GM19023 (cell line): Measurements from ENCODE around the gene AMBP.
A peak's percentile ranks its signal among the peaks of the same experiment; 100 is the strongest.

Experiments
- ATAC-seq: cut with Tn5 transposase; IDR thresholded peaks from one replicate; pipeline ENCODE4 v1.9.1; 2021; ENCODE audit warnings: mild to moderate bottlenecking, moderate library complexity; ENCODE audit not compliant: unreplicated experiment

Gene AMBP

DNA sequence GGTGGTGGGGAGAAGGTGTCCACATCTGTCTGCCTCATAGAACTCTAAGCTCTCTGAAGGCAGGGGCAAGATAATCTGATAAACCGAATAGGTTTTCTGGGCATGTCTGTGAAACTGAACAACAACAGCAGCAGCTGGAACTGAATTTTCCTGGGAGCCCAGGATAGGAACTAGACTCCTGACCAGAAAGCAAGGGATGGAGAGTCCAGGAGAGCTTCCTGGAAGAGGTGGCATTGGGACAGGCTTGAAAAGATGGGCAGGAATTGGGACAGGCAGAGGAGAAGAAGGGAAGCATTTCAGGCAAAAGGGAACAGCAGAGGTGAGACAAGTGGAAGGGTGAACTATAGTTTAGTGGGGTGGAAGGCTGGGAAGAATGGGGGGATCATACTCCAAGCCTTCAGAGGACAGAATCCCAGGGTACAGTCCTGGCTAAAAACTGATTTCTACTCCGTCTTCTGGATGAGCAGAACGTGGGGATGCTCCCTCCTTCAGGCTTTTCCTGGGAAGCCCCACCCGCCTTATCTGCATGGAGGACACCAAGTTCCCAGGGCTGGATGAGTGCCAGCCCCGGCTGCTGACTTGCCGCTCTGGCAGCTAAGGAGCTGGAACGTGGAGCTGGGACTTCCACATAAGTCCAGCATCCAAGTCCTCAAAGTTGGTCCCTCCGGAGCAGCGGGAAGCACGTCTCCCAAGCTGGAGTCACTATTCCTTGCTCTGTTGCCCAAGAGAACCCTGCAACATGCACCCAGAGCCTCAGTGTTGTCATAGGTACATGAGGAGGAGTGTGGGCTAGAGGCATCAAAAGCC, 34.9 kb upstream of the AMBP start:
- no peak for ATAC-seq

DNA sequence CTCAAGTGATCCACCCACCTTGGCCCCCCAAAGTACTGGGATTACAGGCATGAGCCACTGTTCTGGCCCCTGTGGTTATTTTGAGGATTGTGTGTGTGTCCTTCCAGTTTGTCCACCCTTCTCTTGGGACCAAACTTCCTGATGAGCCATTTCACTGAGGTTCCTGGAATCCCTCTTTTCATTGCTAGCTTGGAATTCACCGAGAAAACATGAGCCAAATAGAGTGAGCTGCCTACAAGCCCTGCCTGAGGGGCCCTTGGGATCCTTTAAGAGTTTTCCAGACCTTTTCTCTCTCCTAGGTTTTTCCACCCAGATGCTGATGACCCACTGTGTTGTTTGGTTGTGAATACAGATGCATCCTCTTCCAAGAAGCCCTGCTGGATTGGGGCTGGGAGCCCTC, 34.2 kb upstream of the AMBP start:
- ATAC-seq: no peak

DNA sequence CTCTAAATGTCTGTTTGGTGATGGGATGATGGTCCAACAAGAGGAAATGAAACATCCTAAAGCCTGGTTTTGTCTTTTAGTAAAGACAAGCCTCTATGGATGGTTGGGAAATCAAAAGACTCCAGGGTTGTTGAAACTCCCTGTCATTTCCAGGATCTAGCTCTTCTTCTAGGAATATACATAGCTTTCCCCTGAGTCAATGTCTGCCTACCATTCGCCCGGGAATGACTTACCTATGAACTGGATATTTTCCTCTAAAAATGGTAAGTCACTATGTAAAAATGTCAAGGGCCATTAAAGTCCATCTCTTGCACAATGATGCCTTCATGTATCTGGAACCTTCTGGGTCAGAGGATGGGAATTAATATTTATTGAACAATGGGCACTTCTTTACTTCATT, 32.1 kb upstream of the AMBP start:
- ATAC-seq: no peak

DNA sequence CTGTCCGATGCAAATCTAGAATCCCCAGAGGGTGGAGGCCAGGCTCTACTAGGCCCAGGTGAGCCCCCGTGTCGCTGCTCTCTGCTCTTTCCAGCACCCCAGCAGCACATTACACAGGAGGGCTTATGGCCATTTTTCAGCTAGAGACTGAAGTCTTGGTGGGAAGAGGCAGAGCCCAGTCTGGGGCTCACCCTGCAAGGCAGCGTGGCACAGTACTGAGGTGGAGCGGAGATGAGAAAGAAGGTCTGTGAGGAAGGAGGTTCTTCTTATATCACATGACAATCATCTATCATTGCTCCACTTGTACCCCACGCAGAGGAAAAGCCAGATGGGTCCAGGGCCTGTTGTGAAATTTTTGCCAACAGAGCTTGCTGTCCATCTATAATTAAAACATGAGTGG, 31.0 kb upstream of the AMBP start:
- no peak for ATAC-seq

DNA sequence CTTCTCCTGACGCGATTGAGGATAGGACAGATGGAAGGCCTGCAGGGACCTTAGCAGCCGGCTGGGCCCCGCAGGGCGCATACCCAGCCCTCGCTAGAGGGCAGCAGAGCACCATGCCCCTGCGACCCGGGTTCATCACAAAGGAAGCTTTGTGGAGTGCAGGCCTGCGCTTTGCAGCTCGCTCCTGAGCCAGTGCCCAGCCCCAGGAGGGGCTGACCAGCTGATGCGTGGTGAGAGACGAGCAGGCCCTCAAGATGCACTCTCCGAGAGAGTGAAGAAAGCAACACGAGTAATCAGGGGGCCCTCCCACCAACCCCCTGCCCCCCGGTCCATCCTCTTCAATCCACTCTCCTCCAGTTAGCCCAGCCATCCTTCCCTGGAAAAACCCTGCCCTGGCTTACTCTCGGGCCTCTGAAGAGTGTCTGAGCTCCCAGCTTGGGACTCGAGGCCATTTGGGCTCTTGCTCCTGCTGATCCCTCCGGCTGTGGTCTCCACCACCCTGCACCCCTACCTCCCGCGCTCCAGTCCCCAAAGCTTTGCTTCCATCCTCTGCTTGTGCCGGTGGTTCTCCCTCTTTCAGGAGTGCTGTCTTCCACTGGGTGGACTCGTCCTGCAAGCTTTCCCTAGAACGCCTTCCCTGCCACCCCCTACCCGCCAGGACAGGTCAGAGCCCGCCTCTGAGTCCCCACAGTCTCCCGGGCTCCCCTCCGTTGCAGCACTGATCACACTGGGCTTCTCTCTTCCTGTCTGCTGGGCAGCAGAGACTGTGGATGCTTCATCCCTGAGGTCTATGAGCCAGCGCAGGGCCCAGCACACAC, 30.1 kb upstream of the AMBP start:
- peak; percentile 58 for ATAC-seq

DNA sequence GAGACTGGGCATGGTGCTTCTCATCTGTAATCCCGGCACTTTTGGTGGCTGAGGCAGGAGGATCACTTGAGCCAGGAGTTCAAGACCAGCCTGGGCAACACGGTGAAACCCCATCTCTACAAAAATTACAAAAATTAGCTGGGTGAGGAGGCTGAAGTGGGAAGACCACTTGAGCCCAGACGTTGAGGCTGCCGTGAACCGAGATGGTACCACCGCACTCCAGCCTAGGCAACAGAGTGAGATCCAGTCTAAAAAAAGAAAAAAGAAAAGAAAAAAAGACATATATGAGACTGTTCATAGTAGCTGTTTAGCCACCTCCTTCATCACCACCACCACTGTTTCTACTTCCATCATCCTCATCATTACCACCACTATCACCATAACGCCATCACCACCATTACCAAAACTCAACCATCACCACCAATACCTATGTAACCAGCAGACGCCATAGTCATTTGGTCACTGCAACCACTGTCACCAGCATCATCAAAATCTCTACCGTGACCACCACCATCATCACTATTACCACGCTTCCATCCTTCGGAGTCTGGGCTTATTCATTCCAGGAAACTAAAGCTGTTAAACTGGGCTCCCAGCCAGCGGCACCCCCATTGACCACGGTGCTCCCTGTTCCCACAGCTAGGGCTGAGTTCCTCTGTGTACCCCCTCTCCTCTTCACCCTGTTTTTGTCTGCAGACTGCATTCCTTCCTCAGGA, 29.3 kb upstream of the AMBP start:
- no peak for ATAC-seq

DNA sequence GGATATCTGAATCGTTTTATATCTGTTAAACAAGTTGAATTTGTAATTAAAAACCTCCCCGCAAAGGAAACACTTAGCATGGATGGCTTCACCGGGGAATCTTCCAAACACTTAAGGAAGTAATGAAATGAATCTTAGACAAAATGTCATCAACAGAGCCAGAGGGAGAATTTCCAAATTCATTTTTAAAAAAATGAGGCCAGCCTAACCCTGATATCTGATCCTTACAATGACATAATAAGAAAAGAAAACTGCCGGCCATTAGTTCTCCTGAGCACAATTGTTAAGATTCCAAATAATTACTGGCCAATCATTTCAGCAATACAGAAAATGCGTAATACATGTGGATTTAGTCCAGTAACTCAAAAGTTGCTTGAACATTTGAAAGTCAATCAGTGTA, 27.1 kb upstream of the AMBP start:
- ATAC-seq: no peak

DNA sequence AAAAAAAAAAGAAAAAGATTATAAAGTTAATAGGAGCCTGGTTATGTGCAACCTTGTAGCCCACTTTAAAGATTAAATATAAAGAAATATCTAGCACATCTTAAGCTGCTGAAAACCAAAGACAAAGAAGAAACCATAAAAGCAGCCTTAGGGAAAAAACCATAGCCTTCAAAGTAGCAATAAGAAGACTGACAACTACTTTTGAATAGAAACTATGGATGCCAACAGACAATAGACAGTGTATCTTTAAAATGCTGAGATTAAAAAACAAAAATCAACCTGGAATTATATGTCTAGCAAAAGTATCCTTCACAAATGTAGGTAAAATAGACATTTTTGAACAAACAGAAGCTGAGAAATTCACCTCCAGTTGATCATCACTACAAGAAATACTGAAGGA, 24.4 kb upstream of the AMBP start:
- no peak for ATAC-seq

DNA sequence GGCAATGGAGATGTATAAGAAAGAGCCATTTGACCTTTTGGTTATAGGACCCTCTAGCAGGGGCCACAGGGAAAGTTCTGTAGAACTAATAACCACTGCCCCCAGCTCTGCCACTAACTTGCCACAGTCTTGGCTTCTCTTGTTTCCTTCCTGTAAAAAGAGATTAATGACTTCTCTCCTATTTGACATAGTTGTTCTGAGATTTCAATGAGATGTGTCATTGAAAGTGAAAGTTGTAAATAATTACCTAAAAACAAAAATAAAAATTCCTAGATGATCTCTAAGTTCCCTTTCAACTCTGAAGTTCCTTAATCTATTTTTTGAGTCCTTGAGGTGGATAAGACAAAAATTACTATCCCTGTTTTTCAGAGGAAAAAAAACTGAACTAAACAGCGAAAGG, 22.4 kb upstream of the AMBP start:
- ATAC-seq: no peak

DNA sequence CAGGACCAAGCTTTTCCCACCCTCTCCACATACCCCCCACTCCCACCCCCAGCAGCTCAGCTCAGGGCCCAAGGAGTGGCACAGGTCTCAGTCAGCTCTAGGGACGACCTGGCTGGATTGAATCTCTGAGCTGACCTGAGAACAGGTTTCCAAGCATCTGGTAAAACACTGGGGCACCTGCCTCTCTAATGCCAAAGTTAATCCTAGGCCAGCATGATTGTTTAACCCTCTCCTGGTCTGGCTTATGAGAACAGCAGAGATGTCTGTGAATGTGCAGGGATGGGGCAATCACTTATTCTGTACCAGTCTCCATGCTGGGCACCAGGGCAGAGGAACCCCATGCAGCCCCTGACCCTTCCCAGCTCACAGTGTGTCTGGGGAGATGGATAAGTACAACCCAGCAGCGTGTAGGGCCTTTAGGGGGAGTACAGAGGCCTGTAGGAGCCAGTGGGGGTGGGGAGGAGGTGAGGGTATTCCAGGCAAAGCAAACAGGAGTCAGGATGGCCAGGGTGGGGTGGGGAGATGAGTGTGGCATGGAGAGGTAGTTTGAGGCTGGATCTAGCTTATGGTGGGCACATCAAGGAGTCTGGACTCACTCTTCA, 21.7 kb upstream of the AMBP start:
- no peak for ATAC-seq

DNA sequence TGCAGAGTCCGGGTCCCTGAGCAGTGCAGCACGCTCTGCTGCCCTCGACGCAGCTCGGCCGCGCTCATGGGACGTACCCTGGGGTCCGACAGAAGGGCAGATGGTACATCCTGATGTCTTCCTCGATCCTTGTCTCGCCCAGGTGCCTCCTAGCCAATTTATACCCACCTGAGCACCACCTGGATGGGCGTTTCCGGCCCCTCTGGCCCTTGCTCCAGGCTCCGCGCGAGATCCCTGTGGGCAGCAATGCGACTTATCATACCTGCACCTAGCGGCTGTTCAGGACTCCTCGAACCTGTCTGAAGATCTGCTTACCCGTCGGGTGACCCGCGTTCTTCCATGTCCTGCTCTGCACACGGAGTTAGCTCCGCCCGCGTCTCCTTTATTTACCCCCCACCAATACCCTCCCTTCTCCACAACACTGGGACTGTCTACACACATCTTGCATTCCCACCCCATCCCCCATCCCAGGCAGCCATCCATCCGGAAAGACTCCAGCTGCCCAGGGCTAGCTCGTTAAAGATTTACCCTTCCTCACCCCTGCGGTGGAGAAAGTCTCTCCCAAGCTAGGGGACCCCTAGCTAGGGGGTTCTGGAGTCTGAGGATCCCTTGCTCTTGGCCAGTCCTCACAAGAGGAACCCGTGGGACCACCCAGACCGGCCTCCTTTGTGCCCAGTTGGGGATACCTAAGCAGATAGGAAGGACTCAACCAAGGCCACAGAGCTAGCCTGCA, 21.0 kb upstream of the AMBP start, which contains the start of gene KIF12:
KIF12 (minus strand) TSS at position 357 of the 733 bp plus-strand sequence; CDS start at position 341, 16 bp downstream.
- ATAC-seq: no peak

DNA sequence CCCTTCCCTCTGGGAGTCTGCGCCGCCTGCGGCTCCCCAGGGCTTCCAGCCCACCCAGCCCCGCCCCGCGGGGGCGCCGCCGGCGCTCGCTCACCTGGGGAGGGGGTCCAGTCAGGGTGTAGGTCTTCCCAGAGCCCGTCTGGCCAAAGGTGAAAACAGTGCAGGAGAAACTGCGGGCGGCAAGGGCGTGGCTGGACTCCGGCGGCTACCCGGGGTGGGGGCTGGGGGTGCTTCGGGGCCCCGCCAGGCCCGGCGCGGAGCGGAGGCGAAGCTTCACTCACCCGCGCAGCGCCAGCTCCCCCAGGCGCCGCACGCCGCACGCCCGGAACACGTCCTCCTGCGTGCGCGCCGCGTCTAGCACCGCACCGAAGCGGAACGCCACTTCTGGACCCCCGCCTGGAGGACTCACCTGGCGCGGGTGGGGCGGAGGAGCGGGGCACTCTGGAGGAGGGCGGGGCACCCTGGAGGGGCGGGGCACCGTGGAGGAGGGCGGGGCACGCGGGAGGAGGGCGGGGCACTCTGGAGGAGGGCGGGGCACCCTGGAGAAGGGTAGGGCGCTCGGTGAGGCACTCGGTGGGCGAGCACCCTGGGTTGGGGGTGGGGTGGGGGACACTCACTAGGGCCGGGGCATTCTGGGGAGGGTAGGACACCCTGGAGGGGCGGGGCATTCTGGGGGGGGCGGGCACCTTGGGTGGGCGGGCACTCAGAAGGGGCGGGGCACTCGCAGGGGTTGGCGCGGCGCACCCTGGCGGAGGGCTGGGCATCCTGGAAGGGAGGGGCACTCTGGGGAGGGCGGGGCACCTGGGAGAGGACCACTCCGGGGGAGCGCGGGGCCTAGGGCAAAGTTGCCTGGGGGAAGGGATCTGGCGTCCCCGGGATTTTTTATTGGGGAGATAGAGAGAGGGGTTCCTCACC, 20.2 kb upstream of the AMBP start:
- no peak for ATAC-seq

DNA sequence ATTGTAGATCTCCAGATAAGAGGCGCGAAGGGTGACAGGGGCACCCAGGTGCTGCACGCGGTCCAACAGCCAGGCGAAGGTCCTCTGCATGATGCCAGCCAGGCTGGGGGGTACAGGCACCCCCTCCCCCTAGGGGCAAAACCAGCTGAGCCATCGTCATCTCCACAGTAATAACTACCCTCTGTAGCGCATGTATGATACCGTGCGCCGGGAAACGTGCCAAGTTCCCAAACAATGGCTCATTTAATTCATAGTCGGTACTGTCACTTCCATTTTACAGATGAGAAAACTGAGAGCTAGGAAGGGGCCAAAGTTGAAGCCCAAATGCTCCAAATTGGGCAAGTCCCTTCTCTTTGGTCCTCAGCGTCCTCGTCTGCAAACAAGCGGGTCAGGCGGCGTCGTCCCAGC, 19.5 kb upstream of the AMBP start:
- ATAC-seq: no peak

DNA sequence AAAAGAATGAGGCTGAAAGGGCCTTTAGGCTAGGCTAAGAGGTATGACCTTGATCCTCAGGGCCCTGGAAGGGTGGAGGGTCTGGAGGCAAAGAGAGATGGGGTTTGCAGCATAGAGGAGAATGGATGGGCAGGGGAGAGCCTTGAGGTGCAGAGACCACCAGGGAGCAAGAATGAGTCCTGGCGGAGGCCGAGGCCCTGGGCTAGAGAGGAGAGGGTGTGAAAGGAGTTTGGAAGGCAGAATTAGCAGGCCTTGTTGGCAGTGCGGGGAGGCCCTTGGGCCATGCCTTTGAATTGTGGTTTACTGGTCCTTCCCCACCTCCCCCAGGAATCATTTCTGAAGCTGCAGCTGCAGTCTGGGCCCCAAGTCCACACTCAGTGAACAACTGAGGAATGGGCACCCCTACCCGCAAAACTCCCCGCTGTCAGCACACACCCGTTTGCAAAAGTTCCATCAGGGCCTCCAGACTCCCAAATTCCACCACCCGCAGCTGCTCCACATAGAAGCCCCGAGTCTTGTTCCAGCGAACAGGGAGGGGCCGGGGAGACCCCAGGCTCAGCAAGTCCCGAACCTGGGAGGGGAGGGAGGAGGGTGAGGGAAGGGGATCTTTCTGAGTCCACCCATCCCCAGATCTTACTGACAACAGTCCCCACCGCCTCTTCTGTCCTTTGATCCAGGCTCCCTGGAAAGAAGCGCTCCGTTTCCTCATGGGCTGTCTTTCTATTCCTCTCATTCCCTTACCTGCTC, 18.9 kb upstream of the AMBP start:
- no peak for ATAC-seq

DNA sequence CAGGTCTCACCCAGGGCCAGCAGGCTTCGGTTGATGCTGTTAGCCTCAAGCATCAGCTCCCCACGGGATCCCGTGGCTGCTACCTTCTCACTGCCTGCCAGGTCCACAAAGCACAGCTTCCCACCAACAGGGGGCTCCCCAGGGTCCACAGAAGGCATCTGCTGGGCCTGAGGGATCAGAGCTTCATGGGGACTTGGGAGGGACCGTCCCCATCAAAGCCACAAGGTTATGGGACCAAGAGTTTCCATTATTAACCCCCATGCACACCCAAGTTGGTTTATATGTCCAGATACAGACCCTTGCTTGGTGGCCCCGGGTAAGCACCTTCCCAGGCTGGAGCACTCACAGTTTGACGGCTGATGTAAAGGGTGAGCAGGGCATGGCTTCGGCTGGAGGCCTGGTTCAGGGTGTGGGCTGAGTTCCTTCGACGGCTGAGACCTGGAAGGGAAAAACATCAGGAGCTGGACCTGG, 18.0 kb upstream of the AMBP start:
- no peak for ATAC-seq

DNA sequence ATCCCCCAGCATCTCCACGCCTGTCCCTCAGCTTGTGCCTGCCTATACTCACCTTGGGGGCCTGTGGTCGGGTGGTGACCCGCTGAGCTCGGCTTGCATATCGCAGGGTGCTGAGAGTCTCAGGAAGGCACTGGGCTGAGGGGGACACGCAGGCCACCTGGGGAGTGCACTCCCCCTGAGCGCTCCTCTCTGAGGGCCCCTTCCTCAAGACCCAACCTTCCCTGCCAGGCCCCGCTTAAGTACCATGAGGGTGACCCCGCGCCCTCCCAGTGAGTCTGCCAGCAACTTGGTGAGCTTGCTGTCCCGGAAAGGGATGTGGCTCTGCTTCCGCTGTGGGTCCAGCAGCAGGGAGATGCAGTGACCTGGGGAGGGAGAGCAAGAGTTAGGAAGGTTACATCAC, 16.9 kb upstream of the AMBP start:
- ATAC-seq: no peak

DNA sequence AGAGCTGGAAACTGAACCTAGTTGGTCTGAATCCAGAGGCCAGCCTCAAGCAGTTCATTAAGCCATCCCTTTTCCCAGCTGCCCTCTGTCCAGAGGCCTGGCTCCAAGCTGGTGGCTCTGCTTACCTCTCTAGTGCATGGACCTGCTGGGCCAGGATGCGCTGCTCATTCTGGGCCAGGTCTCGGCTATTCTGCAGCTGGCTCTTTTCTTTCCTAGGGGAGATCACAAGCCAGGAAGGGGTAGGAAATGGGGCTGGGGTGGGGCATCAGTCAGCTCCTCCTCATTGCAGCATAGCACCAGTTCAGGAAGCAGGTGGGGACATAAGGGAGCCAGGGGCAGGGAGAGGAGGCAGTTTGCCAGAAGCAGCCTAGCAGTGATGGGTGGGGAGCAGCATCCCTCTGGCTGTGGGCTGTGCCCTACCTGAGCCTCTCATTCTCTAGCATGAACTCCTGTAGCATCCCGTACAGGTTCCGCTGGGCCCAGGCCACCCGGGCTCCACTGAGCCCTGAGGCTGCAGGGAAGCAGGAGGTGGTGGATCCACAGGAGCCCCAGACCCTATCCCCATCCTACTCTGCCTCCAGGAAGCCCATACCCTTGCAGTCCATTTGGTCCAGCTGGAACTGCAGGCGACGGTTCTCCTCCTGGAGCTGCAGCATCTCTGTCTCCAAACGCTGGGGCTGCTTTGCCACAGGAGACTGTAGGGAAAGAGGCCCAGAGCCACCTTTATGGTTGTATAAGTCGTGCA, 15.8 kb upstream of the AMBP start:
- no peak for ATAC-seq

DNA sequence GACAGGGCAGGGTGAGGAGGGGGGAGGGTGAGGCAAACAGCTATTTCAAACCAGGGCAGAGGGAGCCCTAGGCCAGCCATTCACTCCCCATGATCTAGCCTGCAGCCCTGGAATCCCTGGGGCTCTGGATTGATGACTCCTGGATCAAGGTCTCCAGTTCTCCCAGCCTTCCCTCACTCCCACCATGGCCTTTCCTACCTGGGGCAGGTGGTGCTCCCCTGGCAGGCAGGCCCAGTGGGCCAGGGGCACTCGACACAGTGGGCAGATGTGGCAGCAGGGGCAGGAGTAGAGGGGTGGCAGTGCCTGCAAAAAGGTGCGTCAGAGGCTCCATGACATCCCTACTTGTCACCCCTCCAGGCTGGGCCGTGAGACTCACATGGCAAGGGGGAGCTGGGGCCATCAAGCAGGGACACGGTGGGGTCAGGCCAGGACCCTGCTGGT, 15.0 kb upstream of the AMBP start:
- no peak for ATAC-seq
